Measurements from ENCODE around the gene DIRAS1.

DIRAS1 gene

DNA sequence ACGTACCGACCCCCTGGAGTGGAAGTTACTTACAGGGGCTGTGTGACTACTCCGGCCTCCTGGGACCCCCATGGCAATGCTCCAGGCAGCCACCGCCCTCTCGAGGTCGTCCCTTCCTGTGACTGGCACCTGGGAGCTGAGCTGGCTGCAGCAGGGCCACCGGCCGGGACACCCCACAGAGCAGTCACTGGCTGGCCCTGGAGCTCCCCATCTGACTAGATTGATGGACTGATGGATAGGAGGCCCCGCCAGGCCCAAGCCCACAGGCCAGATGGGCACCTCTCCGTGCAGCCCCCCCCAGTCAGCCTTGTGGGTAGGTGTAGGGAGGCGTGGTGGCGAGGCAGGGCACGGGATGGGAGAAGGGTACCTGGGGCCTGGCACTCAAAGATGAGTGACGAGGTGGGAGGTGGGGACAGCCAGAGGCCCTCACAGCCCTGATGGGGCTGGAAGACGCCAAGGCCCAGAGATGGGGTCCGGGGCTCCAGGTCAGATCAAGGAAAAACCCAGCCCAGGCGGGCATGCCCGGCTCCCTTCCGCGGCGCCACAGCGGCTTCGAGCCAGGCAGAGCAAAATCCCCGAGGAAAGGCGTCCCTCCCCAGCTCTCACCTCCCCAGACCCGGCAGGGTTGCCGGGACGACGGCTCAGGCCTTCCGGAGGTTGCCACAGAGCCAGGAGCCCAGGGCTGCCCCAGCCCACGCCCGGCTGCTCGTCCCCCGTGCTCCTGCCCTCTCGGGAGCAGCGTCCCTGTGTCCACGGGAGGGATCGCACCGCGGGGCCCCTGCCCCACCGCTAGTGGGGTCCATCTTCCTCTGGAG is 10.2 kb upstream of the DIRAS1 start:
- TF ChIP-seq TEAD4 (IDR thresholded peaks at IDR 0.05), result no peak
- no peak for TF ChIP-seq FOXM1 (IDR thresholded peaks at IDR 0.05; ENCODE audit: borderline replicate concordance, low read depth)
- TF ChIP-seq RAD21 (IDR thresholded peaks at IDR 0.05; ENCODE audit: low read depth), result no peak
- no peak for TF ChIP-seq ZBTB7A (IDR thresholded peaks at IDR 0.05; ENCODE audit: low read depth)
- TF ChIP-seq, protein P1, sequence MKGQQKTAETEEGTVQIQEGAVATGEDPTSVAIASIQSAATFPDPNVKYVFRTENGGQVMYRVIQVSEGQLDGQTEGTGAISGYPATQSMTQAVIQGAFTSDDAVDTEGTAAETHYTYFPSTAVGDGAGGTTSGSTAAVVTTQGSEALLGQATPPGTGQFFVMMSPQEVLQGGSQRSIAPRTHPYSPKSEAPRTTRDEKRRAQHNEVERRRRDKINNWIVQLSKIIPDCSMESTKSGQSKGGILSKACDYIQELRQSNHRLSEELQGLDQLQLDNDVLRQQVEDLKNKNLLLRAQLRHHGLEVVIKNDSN (IDR thresholded peaks at IDR 0.05), result no peak
- no peak for TF ChIP-seq EGR1 (IDR thresholded peaks at IDR 0.05)
- no peak for TF ChIP-seq YY1 (IDR thresholded peaks at IDR 0.05; ENCODE audit: low read depth)
- TF ChIP-seq, protein P2, sequence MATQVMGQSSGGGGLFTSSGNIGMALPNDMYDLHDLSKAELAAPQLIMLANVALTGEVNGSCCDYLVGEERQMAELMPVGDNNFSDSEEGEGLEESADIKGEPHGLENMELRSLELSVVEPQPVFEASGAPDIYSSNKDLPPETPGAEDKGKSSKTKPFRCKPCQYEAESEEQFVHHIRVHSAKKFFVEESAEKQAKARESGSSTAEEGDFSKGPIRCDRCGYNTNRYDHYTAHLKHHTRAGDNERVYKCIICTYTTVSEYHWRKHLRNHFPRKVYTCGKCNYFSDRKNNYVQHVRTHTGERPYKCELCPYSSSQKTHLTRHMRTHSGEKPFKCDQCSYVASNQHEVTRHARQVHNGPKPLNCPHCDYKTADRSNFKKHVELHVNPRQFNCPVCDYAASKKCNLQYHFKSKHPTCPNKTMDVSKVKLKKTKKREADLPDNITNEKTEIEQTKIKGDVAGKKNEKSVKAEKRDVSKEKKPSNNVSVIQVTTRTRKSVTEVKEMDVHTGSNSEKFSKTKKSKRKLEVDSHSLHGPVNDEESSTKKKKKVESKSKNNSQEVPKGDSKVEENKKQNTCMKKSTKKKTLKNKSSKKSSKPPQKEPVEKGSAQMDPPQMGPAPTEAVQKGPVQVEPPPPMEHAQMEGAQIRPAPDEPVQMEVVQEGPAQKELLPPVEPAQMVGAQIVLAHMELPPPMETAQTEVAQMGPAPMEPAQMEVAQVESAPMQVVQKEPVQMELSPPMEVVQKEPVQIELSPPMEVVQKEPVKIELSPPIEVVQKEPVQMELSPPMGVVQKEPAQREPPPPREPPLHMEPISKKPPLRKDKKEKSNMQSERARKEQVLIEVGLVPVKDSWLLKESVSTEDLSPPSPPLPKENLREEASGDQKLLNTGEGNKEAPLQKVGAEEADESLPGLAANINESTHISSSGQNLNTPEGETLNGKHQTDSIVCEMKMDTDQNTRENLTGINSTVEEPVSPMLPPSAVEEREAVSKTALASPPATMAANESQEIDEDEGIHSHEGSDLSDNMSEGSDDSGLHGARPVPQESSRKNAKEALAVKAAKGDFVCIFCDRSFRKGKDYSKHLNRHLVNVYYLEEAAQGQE (IDR thresholded peaks at IDR 0.05; ENCODE audit: low read depth), result no peak
- TF ChIP-seq NFIC (IDR thresholded peaks at IDR 0.05), result no peak
- TF ChIP-seq EP300 (IDR thresholded peaks at IDR 0.05; ENCODE audit: borderline replicate concordance), result no peak
- TF ChIP-seq, protein P3, sequence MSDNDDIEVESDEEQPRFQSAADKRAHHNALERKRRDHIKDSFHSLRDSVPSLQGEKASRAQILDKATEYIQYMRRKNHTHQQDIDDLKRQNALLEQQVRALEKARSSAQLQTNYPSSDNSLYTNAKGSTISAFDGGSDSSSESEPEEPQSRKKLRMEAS (IDR thresholded peaks at IDR 0.05), result no peak
- no peak for TF ChIP-seq TCF12 (IDR thresholded peaks at IDR 0.05; ENCODE audit: low read depth)
- TF ChIP-seq CREB1 (IDR thresholded peaks at IDR 0.05; ENCODE audit: low read depth), result no peak
- no peak for TF ChIP-seq TAF1 (IDR thresholded peaks at IDR 0.05; ENCODE audit: low read depth)
- no peak for TF ChIP-seq CEBPB (IDR thresholded peaks at IDR 0.05)

DNA sequence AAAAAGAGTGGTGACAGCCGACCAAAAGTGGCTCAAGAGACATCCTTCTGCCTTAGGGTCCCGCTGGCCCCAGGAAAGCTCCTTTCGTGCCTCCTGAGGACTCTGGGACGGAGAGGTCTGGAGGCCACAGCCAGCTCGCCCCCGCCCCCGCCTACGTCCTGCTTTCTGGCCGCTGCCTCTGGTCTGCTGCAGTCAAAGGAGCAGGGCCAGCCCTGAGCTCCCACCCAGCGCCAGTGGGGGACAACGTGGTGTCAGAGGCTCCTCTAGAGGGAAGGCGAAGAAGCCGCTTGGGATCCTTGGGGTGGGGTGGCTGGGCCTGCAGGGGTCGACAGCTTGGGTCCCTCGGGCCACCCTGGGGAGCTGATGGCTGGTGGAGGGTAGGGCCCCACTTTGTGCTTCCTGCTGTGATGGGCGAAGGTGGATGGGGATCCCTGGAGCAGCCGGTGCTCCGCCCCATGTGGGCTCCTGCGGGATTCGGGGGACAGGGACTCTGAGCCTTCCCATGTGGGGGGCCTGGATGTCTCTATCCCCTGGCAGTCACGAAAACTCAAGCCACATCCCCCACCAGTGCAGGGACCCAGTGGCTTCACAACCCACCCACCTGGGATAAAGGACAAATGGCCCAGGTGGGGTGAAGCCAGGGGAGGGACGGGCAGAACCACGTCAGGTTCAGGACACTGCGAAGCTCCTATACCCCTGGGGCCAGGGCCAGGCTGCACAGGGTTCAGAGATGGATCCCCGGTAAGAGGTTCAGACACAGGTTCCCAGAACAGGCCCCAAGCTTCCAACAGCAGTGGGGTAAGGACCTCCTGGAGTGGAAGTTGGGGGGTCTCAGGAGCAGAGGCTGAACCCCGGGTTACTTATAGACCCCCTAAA is 9.0 kb upstream of the DIRAS1 start:
- TF ChIP-seq RAD21 (IDR thresholded peaks at IDR 0.05; ENCODE audit: low read depth) (no peak), TAF1 (IDR thresholded peaks at IDR 0.05; ENCODE audit: low read depth) (no peak), NFIC (IDR thresholded peaks at IDR 0.05) (no peak), CEBPB (IDR thresholded peaks at IDR 0.05) (no peak), TCF12 (IDR thresholded peaks at IDR 0.05; ENCODE audit: low read depth) (no peak), EGR1 (IDR thresholded peaks at IDR 0.05) (no peak), ZBTB7A (IDR thresholded peaks at IDR 0.05; ENCODE audit: low read depth) (no peak), FOXM1 (IDR thresholded peaks at IDR 0.05; ENCODE audit: borderline replicate concordance, low read depth) (no peak), TEAD4 (IDR thresholded peaks at IDR 0.05) (no peak), YY1 (IDR thresholded peaks at IDR 0.05; ENCODE audit: low read depth) (no peak), CREB1 (IDR thresholded peaks at IDR 0.05; ENCODE audit: low read depth) (no peak), EP300 (IDR thresholded peaks at IDR 0.05; ENCODE audit: borderline replicate concordance) (no peak)
- TF ChIP-seq, protein P2 (IDR thresholded peaks at IDR 0.05; ENCODE audit: low read depth), result no peak
- TF ChIP-seq, protein P1 (IDR thresholded peaks at IDR 0.05), result no peak
- TF ChIP-seq, protein P3 (IDR thresholded peaks at IDR 0.05), result no peak

DNA sequence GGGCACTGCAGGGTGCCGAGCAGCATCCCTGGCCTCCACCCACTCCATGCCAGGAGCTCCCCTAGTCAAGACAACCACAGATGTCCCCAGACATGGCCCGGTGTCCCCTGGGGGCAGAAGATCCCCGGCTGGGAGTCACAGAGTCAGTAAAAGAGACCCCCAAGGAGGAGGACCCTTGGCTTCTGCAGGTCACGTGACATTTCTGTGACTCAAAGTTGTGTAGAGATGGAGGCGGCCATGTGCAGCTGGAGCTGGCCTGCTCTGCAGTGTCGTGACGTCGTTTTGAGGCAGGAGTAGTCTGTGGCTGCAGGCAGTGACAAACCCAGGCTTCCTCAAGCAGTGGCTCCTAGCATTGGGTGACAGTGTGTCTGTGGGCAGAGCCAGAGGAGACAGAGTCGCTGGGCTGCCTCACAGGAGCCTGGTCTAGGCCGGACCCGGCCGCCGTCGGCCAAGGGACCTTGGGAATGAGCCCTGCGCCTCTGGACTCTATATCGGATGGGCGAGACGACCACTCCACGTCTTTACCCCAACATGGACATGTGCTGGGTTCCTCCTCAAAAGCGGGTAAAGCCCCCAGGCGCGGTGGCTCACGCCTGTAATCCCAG is 7.7 kb upstream of the DIRAS1 start:
- TF ChIP-seq CEBPB (IDR thresholded peaks at IDR 0.05) (no peak), EGR1 (IDR thresholded peaks at IDR 0.05) (no peak), FOXM1 (IDR thresholded peaks at IDR 0.05; ENCODE audit: borderline replicate concordance, low read depth) (no peak)

DNA sequence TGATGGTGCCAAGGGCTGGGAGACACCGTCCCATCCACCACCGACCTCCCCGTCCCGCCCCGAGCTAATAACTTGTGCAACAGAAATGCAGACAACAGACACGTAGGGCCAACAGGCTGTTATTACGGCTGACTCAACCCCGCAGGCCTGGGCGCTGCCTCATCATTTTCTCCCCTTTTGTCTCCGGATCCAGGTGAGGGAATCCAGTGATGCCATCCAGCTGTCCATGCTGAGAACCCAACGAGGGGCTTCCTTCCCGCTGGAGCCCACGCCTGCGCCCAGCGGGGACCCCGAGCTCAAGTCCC is 6.4 kb upstream of the DIRAS1 start:
- TF ChIP-seq RAD21 (IDR thresholded peaks at IDR 0.05; ENCODE audit: low read depth), result no peak
- no peak for TF ChIP-seq TAF1 (IDR thresholded peaks at IDR 0.05; ENCODE audit: low read depth)
- TF ChIP-seq, protein P2 (IDR thresholded peaks at IDR 0.05; ENCODE audit: low read depth), result no peak
- TF ChIP-seq NFIC (IDR thresholded peaks at IDR 0.05), result no peak
- no peak for TF ChIP-seq YY1 (IDR thresholded peaks at IDR 0.05; ENCODE audit: low read depth)
- no peak for TF ChIP-seq ZBTB7A (IDR thresholded peaks at IDR 0.05; ENCODE audit: low read depth)
- TF ChIP-seq, protein P1 (IDR thresholded peaks at IDR 0.05), result no peak
- TF ChIP-seq EGR1 (IDR thresholded peaks at IDR 0.05), result no peak
- TF ChIP-seq FOXM1 (IDR thresholded peaks at IDR 0.05; ENCODE audit: borderline replicate concordance, low read depth), result no peak
